ENCODE measurements around the gene SVIL. TPM values are rescaled to one million over a fixed set of nuclear protein-coding genes. Genes with fewer than 3 reads are reported as not detected.
"Not testable (repeated sequence)": the region's sequence is repeated elsewhere in the genome, so short reads cannot be mapped to it uniquely, and the experiment has no call there.

The SVIL gene
- total RNA-seq, 1 experiment from 2014 or later = 10.2 TPM

DNA sequence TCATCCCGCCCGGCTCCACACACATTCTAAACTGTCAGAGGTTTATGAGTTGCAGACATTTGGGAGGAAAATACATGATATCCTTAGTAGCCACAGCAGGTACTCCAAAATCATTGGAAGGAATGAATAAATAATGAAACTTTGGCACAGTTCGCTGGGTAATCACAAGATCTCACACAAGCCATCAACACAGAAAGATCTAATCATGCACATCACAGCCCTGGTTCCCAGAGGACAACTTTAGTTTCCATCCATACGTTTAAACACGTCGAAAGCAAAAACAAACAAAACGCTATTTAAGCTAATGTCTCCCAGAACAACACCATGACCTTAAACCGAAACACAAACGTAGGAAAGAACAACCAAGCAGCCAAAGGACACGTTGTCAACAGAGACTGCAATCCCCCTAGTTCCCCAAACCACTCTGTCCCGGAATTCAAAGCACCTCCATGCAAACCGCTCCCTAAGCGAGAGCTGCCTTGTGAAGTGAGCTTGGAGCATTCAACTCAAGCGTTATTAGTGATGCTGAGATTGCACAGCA is 12.3 kb downstream of the SVIL start:
- H3K27me3 ChIP-seq (replicated peaks) = no peaks in the 10 kb centered on the region
- H3K27ac ChIP-seq = no peak overlapping the region
- H3K4me3 ChIP-seq = no peak overlapping the region
- no peaks in the 10 kb centered on the region for H3K9me3 ChIP-seq (replicated peaks)
- peaks cover 23% of the 10 kb centered on the region for H3K4me1 ChIP-seq (replicated peaks)
- no peak for DNase-seq (ENCODE audit: low read depth in 1 of 2, low spot score in 2 of 2)
- no peaks in the 10 kb centered on the region for H3K36me3 ChIP-seq

DNA sequence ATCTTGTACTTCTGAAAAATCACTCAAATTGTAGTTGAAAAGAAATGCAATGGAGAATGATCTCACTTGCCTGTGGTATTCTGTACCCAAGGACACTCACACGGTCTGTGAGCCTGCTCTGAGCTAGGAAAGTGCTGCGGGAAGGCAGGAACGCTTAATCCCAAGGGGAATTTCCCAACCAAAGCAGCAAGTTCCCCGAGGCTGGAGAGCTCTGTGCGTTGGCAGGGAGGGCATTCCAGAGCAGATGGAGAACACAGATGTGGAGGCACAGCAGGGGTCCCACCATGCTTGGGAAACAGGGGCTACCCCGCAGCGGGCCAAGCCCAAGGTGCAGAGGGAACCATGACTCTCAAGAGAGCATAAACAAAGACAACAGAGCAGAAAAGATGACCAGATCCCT is 13.6 kb downstream of the SVIL start:
- Histone ChIP-seq H3K27ac (no peak overlapping the region), H3K4me1 (replicated peaks) (peaks cover 23% of the 10 kb centered on the region), H3K4me3 (no peak overlapping the region), H3K36me3 (no peaks in the 10 kb centered on the region), H3K27me3 (replicated peaks) (no peaks in the 10 kb centered on the region), H3K9me3 (replicated peaks) (no peaks in the 10 kb centered on the region)
- peak; percentile 53 to 59 for DNase-seq (ENCODE audit: low read depth in 1 of 2, low spot score in 2 of 2)

DNA sequence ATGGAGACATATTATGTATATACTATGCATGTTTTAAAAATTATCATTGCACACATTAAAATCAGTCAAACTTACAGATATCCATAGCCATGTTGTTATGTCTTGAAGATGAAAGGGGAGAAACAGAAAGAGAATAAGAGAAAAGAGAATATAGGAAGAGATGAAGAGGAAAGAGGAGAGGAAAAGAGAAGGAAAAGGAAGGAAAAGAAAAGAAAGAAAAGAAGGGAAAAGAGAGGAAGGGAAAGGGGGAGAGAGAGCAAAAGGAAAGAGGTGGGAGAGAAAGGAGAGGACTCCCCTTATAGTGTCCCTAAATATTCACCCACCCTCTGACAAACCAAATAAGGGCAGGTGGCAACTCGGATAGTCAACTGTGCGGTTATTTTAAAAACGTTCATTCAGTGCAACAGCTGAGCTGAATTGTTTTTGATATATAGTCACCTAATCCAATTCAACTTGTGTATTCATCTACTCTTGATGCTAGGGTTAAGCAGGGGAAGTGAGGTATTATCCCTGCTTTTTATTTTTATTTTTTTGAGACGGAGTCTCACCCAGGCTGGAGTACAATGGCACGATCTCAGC is 14.6 kb downstream of the SVIL start:
- Histone ChIP-seq H3K36me3 (no peaks in the 10 kb centered on the region), H3K9me3 (replicated peaks) (no peaks in the 10 kb centered on the region), H3K4me1 (replicated peaks) (peaks cover 23% of the 10 kb centered on the region), H3K27me3 (replicated peaks) (no peaks in the 10 kb centered on the region), H3K4me3 (no peak overlapping the region), H3K27ac (no peak overlapping the region)
- DNase-seq (ENCODE audit: low read depth in 1 of 2, low spot score in 2 of 2) = no peak

DNA sequence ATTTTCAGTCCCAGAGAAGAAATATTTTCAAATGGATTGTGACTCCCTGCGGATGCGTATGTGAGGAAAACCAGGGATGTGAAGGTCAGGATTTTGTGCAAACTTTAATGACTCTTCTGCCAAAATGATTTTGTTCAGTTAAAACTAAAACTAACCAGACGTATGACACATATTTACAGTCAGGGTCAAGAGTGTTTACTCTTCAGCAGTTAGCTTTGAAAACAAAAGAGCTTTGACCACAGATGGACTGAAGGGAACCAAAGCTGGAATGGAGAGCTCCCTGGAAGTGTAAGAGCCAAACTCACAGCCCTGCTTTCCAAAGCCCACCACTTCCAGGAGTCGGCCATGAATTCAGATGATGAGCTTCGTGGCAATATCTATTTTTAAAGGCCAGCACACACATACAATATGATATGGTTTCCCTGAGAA is 15.5 kb downstream of the SVIL start:
- H3K36me3 ChIP-seq = no peaks in the 10 kb centered on the region
- H3K4me1 ChIP-seq (replicated peaks) = peaks cover 23% of the 10 kb centered on the region
- no peaks in the 10 kb centered on the region for H3K9me3 ChIP-seq (replicated peaks)
- H3K27ac ChIP-seq = peak overlapping the region; percentile 6; the same call in 1 of the 2 replicates
- peak overlapping the region; percentile 2; the same call in 1 of the 2 replicates for H3K4me3 ChIP-seq
- peak in 1 of 2 experiments; percentile 62 for DNase-seq (ENCODE audit: low read depth in 1 of 2, low spot score in 2 of 2)
- H3K27me3 ChIP-seq (replicated peaks) = no peaks in the 10 kb centered on the region

DNA sequence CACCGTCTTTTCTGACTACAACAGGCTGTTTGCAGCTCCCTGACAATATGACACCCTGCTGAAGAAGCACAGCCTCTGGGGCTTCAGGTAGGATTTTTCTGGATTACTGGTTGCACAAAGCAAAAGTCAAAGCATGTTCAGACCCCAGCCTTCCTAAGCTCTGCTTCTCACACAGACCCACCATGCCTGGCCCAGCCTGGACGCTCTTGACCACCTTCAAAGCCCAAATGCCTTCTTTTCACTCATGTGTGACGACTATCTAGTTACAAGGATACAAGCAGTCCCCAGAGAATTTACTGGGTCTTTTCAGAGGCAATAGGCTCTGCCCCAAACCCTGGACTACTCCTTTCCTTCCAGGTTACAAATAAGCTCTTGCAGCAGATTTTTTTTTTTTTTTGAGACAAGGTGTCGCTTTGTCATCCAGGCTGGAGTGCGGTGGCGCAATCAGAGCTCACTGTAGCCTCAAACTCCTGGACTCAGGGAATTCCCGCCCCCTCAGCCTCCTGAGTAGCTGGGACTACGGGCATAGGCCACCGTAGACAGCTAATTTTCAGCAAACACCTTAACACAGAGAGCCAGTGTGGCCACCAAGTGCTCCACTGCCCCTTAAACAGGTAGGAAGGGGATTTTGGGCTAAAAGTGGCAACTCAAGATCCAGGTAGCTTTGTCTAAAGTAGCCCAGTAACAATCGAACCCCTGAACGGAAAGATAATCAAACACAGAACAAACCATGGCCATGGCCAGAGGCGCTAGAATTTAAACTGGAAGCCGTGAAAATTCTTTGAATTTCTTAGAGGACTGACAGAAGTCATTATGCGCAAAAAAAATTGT is 16.2 kb downstream of the SVIL start:
- H3K27ac ChIP-seq = peak overlapping the region; percentile 6; the same call in 1 of the 2 replicates
- peaks cover 23% of the 10 kb centered on the region for H3K4me1 ChIP-seq (replicated peaks)
- no peaks in the 10 kb centered on the region for H3K9me3 ChIP-seq (replicated peaks)
- H3K36me3 ChIP-seq = no peaks in the 10 kb centered on the region
- H3K27me3 ChIP-seq (replicated peaks) = no peaks in the 10 kb centered on the region
- DNase-seq (ENCODE audit: low read depth in 1 of 2, low spot score in 2 of 2) = no peak
- H3K4me3 ChIP-seq = peak overlapping the region; percentile 2; the same call in 1 of the 2 replicates

DNA sequence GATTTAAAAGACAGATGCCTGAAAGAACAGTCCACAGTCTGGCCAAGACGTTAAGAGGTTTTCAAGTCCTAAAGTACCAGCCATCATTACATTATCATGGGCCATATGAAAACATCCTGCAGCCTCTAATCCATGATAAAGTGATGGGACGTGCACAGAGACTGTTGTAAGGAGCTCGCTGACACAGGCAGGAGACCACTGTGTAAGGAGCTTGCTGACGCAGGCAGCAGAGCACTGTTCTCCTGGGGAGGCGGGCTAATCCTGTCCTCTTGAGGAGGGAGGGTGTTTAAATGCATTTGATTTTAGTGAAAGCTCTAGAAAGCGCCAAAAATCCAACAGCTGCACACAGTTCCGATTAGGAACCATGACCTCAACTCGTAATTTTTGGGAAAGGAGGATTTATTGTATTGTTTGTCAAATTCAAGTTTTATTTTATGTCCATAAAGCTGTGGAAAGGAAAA is 16.9 kb downstream of the SVIL start:
- Histone ChIP-seq H3K27me3 (replicated peaks) (no peaks in the 10 kb centered on the region), H3K9me3 (replicated peaks) (no peaks in the 10 kb centered on the region), H3K36me3 (no peaks in the 10 kb centered on the region), H3K27ac (no peak overlapping the region), H3K4me1 (replicated peaks) (peaks cover 23% of the 10 kb centered on the region), H3K4me3 (no peak overlapping the region)
- no peak for DNase-seq (ENCODE audit: low read depth in 1 of 2, low spot score in 2 of 2)

DNA sequence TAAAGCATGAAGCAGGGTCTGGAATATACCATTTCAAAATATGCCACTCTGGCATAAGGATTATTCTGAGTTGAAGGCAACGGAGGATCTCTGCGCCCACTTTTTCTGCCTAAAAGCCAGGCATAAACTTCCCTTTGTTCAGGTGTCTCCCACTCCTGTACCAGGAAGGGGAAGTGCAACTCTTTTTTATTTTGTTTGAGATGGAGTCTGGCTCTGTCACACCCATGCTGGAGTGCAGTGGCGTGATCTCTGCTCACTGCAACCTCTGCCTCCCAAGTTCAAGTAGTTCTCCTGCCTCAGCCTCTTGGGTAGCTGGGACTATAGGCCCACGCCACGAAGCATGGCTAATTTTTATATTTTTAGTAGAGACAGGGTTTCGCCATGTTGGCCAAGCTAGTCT is 18.2 kb downstream of the SVIL start:
- H3K27me3 ChIP-seq (replicated peaks) = no peaks in the 10 kb centered on the region
- H3K9me3 ChIP-seq (replicated peaks) = no peaks in the 10 kb centered on the region
- no peak overlapping the region for H3K4me3 ChIP-seq
- DNase-seq (ENCODE audit: low read depth in 1 of 2, low spot score in 2 of 2) = no peak
- peaks cover 22% of the 10 kb centered on the region for H3K4me1 ChIP-seq (replicated peaks)
- H3K36me3 ChIP-seq = no peaks in the 10 kb centered on the region
- no peak overlapping the region for H3K27ac ChIP-seq

DNA sequence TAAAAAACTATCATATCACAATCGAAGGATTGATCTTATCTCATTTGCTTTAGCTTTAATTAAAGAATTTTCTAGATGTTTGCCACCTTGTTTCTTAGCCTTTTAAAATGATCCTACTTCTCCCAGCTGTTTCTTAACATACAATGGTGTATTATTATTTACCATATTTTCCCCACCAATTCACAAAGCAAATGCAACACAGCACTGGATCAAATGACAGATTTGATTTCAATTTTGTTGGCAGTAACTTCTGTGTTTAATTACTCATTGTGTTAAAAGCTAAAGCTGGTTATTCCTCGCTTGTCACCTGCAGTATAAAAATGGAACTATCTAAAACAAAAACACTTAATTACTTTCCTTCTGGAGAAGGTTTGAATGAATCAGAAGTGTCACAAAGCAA is 19.6 kb downstream of the SVIL start:
- no peak for DNase-seq (ENCODE audit: low read depth in 1 of 2, low spot score in 2 of 2)
- H3K27ac ChIP-seq = no peak overlapping the region
- H3K27me3 ChIP-seq (replicated peaks) = no peaks in the 10 kb centered on the region
- H3K4me3 ChIP-seq = no peak overlapping the region
- H3K9me3 ChIP-seq (replicated peaks) = no peaks in the 10 kb centered on the region
- H3K4me1 ChIP-seq (replicated peaks) = peaks cover 15% of the 10 kb centered on the region
- no peaks in the 10 kb centered on the region for H3K36me3 ChIP-seq

DNA sequence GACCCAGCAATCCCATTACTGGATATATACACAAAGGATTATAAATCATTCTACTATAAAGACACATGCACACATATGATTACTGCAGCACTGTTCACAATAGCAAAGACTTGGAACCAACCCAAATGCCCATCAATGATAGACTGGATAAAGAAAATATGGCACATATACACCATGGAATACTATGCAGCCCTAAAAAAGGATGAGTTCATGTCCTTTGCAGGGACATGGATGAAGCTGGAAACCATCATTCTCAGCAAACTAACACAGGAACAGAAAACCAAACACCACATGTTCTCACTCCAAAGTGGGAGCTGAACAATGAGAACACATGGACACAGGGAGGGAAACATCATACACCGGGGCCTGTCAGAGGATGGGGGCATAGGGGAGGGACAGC is 20.5 kb downstream of the SVIL start:
- not testable (repeated sequence) for H3K9me3 ChIP-seq (replicated peaks); H3K36me3 ChIP-seq; DNase-seq (ENCODE audit: low read depth in 1 of 2, low spot score in 2 of 2); H3K27ac ChIP-seq; H3K27me3 ChIP-seq (replicated peaks); H3K4me3 ChIP-seq
- peaks cover 11% of the 10 kb centered on the region for H3K4me1 ChIP-seq (replicated peaks)

DNA sequence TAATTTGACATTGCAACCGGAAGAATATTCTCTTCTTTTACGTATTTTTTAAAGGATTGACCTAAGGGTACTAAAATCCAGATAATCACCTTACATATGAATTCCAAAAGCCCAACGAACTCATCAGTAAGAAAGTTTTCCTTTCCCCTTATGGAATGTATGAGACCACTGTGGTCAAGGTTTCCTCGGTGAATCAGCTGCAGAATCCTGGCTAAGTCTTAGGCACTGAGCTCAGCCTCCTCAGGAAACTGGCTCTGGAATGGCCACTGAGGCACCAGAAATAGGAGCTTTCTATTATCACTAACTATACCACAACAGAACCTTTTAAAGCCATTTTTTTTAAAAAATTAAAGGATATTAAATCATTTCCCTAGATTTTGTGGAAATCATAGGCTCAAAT is 21.0 kb downstream of the SVIL start:
- no peak for DNase-seq (ENCODE audit: low read depth in 1 of 2, low spot score in 2 of 2)
- Histone ChIP-seq H3K9me3 (replicated peaks) (no peaks in the 10 kb centered on the region), H3K27ac (no peak overlapping the region), H3K4me1 (replicated peaks) (peaks cover 6% of the 10 kb centered on the region), H3K27me3 (replicated peaks) (no peaks in the 10 kb centered on the region), H3K36me3 (no peaks in the 10 kb centered on the region), H3K4me3 (no peak overlapping the region)

DNA sequence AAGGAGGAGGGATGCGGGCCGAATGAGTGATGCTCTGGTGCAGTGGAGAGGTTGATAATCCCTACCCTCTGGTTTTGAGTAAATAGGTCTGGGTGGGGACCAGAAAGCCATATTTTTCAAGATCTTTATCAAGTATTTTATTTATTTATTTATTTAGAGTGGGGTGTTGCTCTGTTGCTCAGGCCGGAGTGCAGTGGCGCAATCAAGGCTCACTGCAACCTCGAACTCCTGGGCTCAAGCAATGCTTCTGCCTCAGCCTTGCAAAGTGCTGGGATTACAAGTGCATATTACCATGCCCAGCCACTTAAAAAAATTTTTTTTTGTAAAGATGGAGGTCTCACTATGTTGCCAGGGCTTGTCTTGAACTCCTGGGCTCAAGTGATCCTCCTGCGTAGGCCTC is 21.6 kb downstream of the SVIL start:
- no peak overlapping the region for H3K4me3 ChIP-seq
- H3K4me1 ChIP-seq (replicated peaks) = no peaks in the 10 kb centered on the region; the same call in 1 of the 2 replicates
- no peak overlapping the region for H3K27ac ChIP-seq
- H3K36me3 ChIP-seq = no peaks in the 10 kb centered on the region
- no peaks in the 10 kb centered on the region for H3K9me3 ChIP-seq (replicated peaks)
- H3K27me3 ChIP-seq (replicated peaks) = no peaks in the 10 kb centered on the region
- DNase-seq (ENCODE audit: low read depth in 1 of 2, low spot score in 2 of 2) = no peak

DNA sequence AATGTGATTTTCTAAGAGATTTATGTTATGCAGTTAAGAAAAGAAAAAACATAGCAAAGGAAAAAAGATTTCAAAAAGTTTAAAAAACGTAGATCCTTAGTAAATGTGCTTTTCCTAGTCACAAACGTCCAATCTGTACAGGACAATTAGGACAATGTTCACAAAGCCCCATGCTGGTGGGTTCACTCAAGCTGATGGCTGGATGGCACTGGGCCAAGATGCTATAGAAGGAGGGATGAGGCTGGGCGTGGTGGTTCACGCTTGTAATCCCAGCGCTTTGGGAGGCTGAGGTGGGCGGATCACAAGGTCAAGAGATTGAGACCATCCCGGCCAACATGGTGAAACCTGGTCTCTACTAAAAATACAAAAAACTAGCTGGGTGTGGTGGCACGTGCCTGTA is 22.1 kb downstream of the SVIL start:
- H3K36me3 ChIP-seq = no peaks in the 10 kb centered on the region
- H3K4me3 ChIP-seq = no peak overlapping the region
- H3K4me1 ChIP-seq (replicated peaks) = peaks cover 5% of the 10 kb centered on the region
- H3K27me3 ChIP-seq (replicated peaks) = no peaks in the 10 kb centered on the region
- DNase-seq (ENCODE audit: low read depth in 1 of 2, low spot score in 2 of 2) = no peak
- no peak overlapping the region for H3K27ac ChIP-seq
- no peaks in the 10 kb centered on the region for H3K9me3 ChIP-seq (replicated peaks)

DNA sequence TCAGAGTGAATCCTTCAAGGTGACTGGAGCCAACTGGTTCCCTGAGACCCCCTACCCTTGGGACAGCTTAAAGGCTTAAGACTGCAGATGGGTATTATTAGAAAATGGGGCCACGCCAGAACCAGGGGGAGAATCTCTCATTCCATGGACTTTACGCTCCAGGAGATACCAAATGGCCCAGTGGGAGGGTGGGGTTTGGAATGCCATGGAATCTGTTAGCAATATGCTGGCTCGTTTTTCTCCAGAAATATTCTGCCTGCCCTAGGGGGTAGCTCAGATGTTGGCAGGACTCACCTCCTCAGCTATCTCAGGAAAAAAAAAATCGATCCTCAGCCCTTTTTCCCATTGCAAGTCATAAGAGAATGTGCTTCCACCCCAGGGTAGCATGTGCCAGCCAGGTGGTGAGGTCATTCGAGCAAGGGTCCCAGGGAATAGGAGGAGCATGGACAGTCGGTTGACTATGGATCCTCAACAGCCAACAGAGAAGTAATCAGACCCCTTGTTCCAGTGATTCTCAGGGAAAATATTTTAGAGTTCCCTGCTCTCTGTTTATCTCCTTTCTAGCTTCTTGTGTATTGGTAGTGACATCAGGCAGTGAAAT is 22.9 kb downstream of the SVIL start:
- Histone ChIP-seq H3K27me3 (replicated peaks) (no peaks in the 10 kb centered on the region), H3K27ac (no peak overlapping the region)
- DNase-seq (ENCODE audit: low read depth in 1 of 2, low spot score in 2 of 2) = no peak

More for the DNA sequence above, 22.9 kb downstream of the SVIL start:
- Histone ChIP-seq H3K4me1 (replicated peaks) (peaks cover 12% of the 10 kb centered on the region), H3K4me3 (no peak overlapping the region), H3K36me3 (no peaks in the 10 kb centered on the region), H3K9me3 (replicated peaks) (no peaks in the 10 kb centered on the region)

All from SJSA1 (cell line).